GM21390 (cell line): ENCODE results near the gene MED12.
A peak's percentile ranks its signal among the peaks of the same experiment; 100 is the strongest.
"Not testable (repeated sequence)": the region's sequence is repeated elsewhere in the genome, so short reads cannot be mapped to it uniquely, and the experiment has no call there.

Source experiments
- ATAC-seq: cut with Tn5 transposase; IDR thresholded peaks from one replicate; pipeline ENCODE4 v1.9.1; 2021; ENCODE audit not compliant: unreplicated experiment

Gene MED12

GRCh38 chrX:71160475-71160874 is 42.1 kb downstream of the MED12 start:
- ATAC-seq, result no peak

DNA sequence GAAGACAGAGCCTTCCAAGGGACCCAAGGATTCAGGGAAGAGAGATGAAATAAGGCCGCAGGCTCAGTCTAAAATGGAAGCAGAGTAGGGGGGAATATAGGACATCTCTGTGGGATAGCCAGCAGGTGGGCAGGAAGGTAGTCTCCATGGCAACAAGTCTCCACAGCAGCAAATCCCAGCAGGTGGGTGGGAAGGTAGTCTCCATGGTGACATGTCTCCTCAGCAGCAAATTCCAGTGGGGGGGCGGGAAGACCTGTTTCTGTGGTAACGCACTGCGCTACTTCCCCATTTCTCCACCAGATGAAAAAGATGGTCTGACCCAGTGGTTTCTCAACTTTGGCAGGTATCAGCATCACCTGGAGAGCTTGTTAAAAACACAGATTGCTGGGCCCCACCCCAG is 44.6 kb downstream of the MED12 start:
- no peak for ATAC-seq

DNA sequence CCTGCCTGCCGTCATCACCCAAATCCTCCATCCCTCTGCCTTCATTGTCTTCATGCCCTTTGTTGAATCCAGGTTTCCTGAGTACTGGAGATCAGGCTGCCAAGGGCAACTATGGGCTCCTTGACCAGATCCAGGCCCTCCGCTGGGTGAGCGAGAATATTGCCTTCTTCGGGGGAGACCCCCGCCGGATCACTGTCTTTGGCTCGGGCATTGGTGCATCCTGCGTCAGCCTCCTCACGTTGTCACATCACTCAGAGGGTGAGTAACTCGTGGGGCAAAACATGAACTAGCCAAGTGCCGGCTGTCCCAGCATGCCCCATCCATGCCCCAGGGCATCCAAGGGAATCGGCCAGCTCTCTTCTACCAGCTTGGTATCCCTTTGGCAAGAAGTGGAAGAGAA is 45.7 kb downstream of the MED12 start:
- ATAC-seq, result no peak

GRCh38 chrX:71166461-71166860 is 48.1 kb downstream of the MED12 start:
- no peak for ATAC-seq

DNA sequence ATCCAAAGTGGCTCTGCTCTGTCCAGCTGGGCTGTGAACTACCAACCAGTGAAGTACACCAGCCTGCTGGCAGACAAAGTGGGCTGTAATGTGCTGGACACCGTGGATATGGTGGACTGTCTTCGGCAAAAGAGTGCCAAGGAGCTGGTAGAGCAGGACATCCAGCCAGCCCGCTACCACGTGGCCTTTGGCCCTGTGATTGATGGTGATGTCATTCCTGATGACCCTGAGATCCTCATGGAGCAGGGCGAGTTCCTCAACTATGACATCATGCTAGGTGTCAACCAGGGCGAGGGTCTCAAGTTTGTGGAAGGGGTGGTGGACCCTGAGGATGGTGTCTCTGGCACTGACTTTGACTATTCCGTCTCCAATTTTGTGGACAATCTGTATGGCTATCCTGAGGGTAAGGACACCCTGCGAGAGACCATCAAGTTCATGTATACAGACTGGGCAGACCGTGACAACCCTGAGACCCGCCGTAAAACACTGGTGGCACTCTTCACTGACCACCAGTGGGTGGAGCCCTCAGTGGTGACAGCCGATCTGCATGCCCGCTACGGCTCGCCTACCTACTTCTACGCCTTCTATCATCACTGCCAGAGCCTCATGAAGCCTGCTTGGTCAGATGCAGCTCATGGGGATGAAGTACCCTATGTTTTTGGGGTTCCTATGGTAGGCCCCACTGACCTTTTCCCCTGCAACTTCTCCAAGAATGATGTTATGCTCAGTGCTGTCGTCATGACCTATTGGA is 48.8 kb downstream of the MED12 start:
- ATAC-seq, result no peak

DNA sequence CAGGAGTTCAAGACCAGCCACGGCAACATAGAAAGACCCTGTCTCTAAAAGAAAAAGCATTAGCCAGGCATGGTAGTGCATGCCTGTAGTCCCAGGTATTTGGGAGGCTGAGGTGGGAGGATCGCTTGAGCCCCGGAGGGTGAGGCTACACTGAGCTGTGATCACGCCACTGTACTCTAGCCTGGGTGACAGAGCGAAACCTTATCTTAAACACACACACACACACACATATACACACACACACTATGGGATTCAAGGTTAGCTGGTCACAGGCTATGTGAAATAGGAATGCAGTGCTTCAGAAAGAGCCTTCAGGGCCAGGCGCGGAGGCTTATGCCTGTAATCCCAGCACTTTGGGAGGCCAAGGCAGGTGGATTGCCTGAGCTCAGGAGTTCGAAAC is 49.7 kb downstream of the MED12 start:
- ATAC-seq, result no peak

DNA sequence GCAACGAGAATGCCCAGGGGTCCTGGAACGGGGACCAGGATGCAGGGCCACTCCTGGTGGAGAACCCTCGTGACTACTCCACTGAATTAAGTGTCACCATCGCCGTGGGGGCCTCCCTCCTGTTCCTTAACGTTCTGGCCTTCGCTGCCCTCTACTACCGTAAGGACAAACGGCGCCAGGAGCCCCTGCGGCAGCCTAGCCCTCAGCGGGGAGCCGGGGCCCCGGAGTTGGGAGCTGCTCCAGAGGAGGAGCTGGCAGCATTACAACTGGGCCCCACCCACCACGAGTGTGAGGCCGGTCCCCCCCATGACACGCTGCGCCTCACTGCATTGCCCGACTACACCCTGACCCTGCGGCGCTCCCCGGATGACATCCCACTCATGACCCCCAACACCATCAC is 51.2 kb downstream of the MED12 start:
- ATAC-seq, result no peak

DNA sequence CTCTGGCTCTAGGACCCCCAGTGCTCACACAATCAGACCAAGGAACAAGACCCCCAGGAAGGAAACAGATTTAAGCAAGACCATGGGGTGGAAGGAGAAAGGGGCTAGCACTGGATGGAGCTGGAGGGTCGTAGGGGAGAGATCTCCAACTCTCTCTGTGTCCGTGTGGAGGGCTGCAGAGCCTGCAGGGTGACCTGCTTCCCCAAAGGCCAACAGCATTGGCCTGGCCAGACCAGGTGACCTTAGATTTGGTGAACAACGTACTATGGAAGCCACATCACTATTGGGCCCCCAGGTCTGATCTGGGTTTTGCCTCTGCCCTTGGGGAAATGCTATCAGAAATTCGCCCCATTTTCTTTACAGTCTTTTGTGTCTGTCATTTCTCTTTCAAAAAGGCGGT is 52.3 kb downstream of the MED12 start:
- no peak for ATAC-seq

DNA sequence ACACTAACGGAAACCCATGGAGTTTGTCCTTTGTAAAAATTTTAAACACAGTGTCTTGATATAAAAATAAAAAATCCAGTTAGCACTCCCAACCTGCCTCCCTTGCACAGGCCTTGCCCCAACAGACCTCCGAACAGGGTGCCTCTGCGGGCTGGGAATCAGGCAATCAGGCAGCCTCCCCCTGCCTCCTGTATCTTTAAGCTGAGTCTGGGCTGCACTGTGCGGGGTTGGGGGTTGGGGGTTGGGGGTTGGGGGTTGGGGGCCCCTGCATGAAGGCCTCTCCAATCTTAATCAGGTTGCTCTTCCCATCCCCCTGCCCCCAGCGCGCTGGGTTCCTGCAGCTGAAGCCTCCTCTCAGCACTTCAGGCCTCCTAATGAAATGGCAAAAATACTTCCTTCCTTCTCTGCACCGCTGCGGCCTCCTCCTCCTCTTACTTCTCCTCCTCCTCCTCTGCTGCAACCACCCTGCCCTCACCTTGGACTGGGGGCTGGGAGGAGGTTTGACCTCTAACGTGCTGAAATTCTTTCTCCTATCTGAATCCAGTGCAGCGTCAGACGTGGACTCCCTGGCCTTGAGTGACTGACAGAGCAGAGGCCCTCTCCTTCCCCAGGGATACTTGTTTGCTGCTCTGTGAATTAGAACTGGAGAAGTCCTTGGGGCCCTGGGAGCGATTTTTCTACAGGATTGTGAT is 52.9 kb downstream of the MED12 start:
- no peak for ATAC-seq

DNA sequence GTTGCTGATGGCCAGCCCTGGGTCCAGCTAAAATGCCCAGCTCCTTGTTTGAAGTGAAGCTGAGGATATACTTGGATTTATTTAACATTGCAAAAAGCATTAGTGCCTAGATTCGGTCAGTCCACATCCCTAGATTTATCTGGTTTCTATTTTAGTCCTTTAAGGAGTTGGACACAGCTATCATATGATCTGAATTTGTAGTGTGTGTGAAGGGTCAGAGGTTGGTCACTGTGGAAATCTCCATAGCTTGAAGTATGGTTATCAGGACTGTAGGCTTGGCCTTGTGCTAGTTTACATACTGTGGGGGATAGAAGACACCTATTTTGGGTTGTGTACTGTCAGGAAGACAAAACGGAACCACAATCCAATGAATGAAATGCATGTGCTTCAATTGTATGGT is 55.0 kb downstream of the MED12 start:
- ATAC-seq, result no peak

DNA sequence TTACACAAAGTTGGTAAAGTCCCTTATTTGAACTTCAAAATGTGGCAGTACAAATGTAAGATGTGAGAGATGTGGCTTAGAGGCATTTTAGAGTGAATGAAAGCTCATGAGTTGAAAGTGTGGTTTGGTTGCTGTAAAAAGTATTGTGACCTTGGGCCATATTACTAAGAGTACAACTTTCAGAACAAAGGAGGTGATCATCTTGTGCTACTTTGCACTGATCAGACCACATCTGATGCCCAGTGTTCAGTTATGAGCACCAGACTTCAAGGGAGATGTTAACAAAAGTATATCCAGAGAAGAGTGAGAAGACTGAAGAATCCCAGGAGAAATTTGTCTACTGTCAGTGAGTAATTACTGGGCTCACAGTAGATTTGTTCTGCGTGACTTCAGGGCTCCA is 56.4 kb downstream of the MED12 start:
- ATAC-seq, result no peak

DNA sequence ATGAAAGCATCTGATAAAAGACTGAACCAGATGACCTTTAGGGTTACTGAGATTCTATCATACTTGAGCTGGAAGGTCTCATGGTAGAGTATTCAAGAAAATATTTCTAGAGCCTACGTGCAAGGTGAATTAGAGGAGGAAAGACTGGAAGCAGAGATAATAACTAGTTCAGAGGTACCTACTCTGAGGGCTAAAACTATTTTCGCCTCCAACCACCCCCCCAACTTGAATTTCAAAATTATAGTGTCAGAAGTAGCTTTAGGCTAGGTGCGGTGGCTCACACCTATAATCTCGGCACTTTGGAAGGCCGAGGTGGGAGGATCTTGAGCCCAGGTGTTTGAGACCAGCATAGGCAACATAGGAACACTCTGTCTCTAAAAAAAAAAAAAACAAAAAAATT is 57.1 kb downstream of the MED12 start:
- ATAC-seq, result no peak

GRCh38 chrX:71177327-71177726 is 58.9 kb downstream of the MED12 start:
- ATAC-seq, result no peak

DNA sequence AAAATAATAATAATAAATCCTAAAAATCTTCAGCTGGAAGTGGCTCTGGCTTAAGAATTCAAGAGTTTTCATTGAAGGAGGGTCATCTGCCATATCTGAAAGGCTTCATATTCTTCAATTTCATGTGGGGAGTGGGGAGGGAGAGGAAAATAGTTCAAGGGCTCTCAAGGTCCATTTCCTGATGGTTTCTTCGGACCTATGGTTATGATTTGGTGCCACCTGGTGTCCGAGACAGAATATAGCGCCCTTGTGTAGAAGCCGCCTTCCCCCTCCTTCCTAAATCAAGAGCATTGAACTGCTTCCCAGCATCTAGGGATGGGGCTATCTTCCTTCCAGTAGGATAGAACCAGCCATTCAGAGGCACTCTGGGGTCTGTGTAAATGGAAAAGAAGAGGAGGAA is 60.5 kb downstream of the MED12 start:
- ATAC-seq, result no peak

GRCh38 chrX:71180579-71181265 is 62.3 kb downstream of the MED12 start:
- not testable (repeated sequence) for ATAC-seq

GRCh38 chrX:71181558-71181909 is 63.1 kb downstream of the MED12 start:
- ATAC-seq, result peak; percentile 55

- peak; percentile 90 for ATAC-seq
These were observed 63.8 kb downstream of the MED12 start for GRCh38 chrX:71181910-71182799.

- no peak for ATAC-seq
These were observed 64.5 kb downstream of the MED12 start for GRCh38 chrX:71182871-71183270.

GRCh38 chrX:71183341-71183740 is 64.9 kb downstream of the MED12 start:
- ATAC-seq, result no peak

- no peak for ATAC-seq
These were observed 65.7 kb downstream of the MED12 start for GRCh38 chrX:71184092-71184491.

GRCh38 chrX:71184803-71185495 is 66.6 kb downstream of the MED12 start:
- no peak for ATAC-seq
